Thoracic aorta (tissue), 2 donors: ENCODE results near the gene MAGEA2. TPM values are rescaled to one million over a fixed set of nuclear protein-coding genes. Genes with fewer than 3 reads are reported as not detected.
"Not testable (repeated sequence)": the region's sequence is repeated elsewhere in the genome, so short reads cannot be mapped to it uniquely, and the experiment has no call there.

Experiments
- ATAC-seq: fragments of 150-250 bp; one replicate; pipeline ENCODE4 v1.8.0; 2017; ENCODE audit warnings: low read depth; ENCODE audit not compliant: insufficient number of reproducible peaks, low FRiP score
- DNase-seq: peaks from one replicate; pipeline ENCODE4 v3.0.0-alpha.2; 2020; ENCODE audit warnings: low spot score
- H3K27ac ChIP-seq, 2 donors: fragments of 200-600 bp; sonication (generic); 1 replicate in 1 of 2; 2 replicates in 1 of 2; pipeline ENCODE4 v1.5.1; 2016; ENCODE audit warnings: mild to moderate bottlenecking in 2 of 2, moderate library complexity in 2 of 2
- H3K27me3 ChIP-seq: fragments of 200-600 bp; sonication (generic); replicated peaks from 2 replicates; pipeline ENCODE4 v1.6.0; 2016; ENCODE audit warnings: mild to moderate bottlenecking; ENCODE audit not compliant: insufficient read depth
- H3K36me3 ChIP-seq: fragments of 200-600 bp; sonication (generic); one replicate; pipeline ENCODE4 v1.5.1; 2016
- H3K4me1 ChIP-seq, 2 donors: fragments of 200-600 bp; sonication (generic); 1 replicate in 1 of 2; 2 replicates in 1 of 2; pipeline versions ENCODE4 v1.5.1 to v1.6.0; 2016; ENCODE audit warnings: low read depth in 2 of 2, mild to moderate bottlenecking in 1 of 2; ENCODE audit not compliant: control insufficient read depth in 1 of 2
- H3K4me3 ChIP-seq: fragments of 200-600 bp; sonication (generic); 2 replicates; pipeline ENCODE4 v1.5.1; 2016; ENCODE audit warnings: mild to moderate bottlenecking
- H3K9me3 ChIP-seq: fragments of 200-600 bp; sonication (generic); 2 replicates; pipeline ENCODE4 v1.5.1; 2016
- CTCF ChIP-seq: fragments of 200-600 bp; sonication (generic); IDR thresholded peaks from one replicate; pipeline ENCODE4 v1.5.1; 2019; ENCODE audit warnings: antibody characterized with exemption
- total RNA-seq, 2 donors: library from RNA; depleted of rRNA; stranded (reverse); fragments of >200 nt; gene quantifications; one replicate each; pipeline versions ENCODE4 v1.1.0 to v1.2.3, GENCODE V29; 2016

Gene MAGEA2
- total RNA-seq, 2 donors from 2014 or later: not detected

GRCh38 chrX:152738560-152738959 is 15.1 kb downstream of the MAGEA2 start:
- Histone ChIP-seq H3K4me3 (no peak overlapping the region), H3K9me3 (no peaks in the 10 kb centered on the region), H3K36me3 (no peaks in the 10 kb centered on the region), H3K27me3 (no peaks in the 10 kb centered on the region), H3K4me1 (no peaks in the 10 kb centered on the region), H3K27ac (no peak overlapping the region)
- no peak for DNase-seq
- no peak for ATAC-seq
- TF ChIP-seq CTCF: no peak

DNA sequence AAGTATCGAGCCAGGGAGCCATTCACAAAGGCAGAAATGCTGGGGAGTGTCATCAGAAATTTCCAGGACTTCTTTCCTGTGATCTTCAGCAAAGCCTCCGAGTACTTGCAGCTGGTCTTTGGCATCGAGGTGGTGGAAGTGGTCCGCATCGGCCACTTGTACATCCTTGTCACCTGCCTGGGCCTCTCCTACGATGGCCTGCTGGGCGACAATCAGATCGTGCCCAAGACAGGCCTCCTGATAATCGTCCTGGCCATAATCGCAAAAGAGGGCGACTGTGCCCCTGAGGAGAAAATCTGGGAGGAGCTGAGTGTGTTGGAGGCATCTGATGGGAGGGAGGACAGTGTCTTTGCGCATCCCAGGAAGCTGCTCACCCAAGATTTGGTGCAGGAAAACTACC is 17.1 kb downstream of the MAGEA2 start:
- H3K27ac ChIP-seq, ATAC-seq, H3K9me3 ChIP-seq, H3K36me3 ChIP-seq, H3K4me3 ChIP-seq, DNase-seq, H3K27me3 ChIP-seq, H3K4me1 ChIP-seq: not testable (repeated sequence)

DNA sequence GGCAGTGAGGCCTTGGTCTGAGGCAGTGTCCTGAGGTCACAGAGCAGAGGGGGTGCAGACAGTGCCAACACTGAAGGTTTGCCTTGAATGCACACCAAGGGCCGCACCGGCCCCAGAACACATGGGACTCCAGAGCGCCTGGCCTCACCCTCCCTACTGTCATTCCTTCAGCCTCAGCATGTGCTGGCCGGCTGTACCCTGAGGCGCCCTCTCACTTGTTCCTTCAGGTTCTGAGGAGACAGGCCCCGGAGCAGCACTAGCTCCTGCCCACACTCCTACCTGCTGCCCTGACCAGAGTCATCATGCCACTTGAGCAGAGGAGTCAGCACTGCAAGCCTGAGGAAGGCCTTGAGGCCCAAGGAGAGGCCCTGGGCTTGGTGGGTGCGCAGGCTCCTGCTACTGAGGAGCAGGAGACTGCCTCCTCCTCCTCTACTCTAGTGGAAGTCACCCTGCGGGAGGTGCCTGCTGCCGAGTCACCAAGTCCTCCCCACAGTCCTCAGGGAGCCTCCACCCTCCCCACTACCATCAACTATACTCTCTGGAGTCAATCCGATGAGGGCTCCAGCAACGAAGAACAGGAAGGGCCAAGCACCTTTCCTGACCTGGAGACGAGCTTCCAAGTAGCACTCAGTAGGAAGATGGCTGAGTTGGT is 17.7 kb downstream of the MAGEA2 start:
- no peak for ATAC-seq
- Histone ChIP-seq H3K4me1 (no peaks in the 10 kb centered on the region), H3K36me3 (no peaks in the 10 kb centered on the region), H3K4me3 (no peak overlapping the region), H3K27ac (no peak overlapping the region), H3K27me3 (no peaks in the 10 kb centered on the region), H3K9me3 (no peaks in the 10 kb centered on the region)
- no peak for DNase-seq
- TF ChIP-seq CTCF: no peak

DNA sequence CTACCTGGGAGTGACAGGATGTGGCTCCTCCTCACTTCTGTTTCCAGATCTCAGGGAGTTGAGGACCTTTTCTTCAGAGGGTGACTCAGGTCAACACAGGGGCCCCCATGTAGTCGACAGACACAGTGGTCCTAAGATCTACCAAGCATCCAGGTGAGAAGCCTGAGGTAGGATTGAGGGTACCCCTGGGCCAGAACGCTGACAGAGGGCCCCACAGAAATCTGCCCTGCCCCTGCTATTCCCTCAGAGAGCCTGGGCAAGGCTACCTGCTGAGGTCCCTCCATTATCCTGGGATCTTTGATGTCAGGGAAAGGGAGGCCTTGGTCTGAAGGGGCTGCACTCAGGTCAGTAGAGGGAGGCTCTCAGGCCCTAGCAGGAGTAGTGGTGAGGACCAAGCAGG is 18.5 kb downstream of the MAGEA2 start:
- H3K27ac ChIP-seq: no peak overlapping the region
- no peaks in the 10 kb centered on the region for H3K4me1 ChIP-seq
- H3K36me3 ChIP-seq: no peaks in the 10 kb centered on the region
- H3K27me3 ChIP-seq: no peaks in the 10 kb centered on the region
- no peaks in the 10 kb centered on the region for H3K9me3 ChIP-seq
- no peak for ATAC-seq
- no peak overlapping the region for H3K4me3 ChIP-seq
- TF ChIP-seq CTCF: no peak
- no peak for DNase-seq

GRCh38 chrX:152734143-152734858 is 19.3 kb downstream of the MAGEA2 start:
- H3K27ac ChIP-seq, H3K4me3 ChIP-seq, ATAC-seq, H3K9me3 ChIP-seq, DNase-seq, H3K36me3 ChIP-seq, H3K4me1 ChIP-seq, H3K27me3 ChIP-seq: not testable (repeated sequence)

GRCh38 chrX:152733261-152733975 is 20.2 kb downstream of the MAGEA2 start, which contains the start of the genes CSAG1 and MAGEA12:
CSAG1 (minus strand) TSS chrX:152733721; CDS start chrX:152732460, 1,261 bp downstream.
MAGEA12 (plus strand) TSS chrX:152733757; CDS start chrX:152736162, 2,405 bp downstream.
- DNase-seq: no peak
- Histone ChIP-seq H3K27ac (no peak within 1 kb of the TSS), H3K27me3 (no peaks in the 10 kb centered on the region), H3K36me3 (no peaks in the 10 kb centered on the region), H3K4me3 (no peak within 1 kb of the TSS), H3K9me3 (no peaks in the 10 kb centered on the region), H3K4me1 (no peaks in the 10 kb centered on the region)
- TF ChIP-seq CTCF: no peak
- ATAC-seq: no peak
